Upper lobe of right lung (tissue), 1 donor: ENCODE results near the gene CPA3. TPM values are rescaled to one million over a fixed set of nuclear protein-coding genes. Genes with fewer than 3 reads are reported as not detected.

ENCODE experiments used
- ATAC-seq: fragments of 200-7000 bp; cut with Tn5 transposase; one replicate; pipeline ENCODE4 v1.9.1; 2020; ENCODE audit warnings: mild to moderate bottlenecking, moderate library complexity
- DNase-seq: peaks from one replicate; pipeline ENCODE4 v3.0.0-alpha.2; 2020
- H3K27ac ChIP-seq: fragments of 200-600 bp; one replicate; pipeline ENCODE4 v1.8.0; 2022
- H3K27me3 ChIP-seq: fragments of 200-600 bp; one replicate; pipeline ENCODE4 v1.8.0; 2022; ENCODE audit warnings: mild to moderate bottlenecking
- H3K36me3 ChIP-seq: fragments of 200-600 bp; one replicate; pipeline ENCODE4 v1.8.0; 2022
- H3K4me1 ChIP-seq: fragments of 200-600 bp; one replicate; pipeline ENCODE4 v1.8.0; 2022
- H3K4me3 ChIP-seq: fragments of 200-600 bp; one replicate; pipeline ENCODE4 v1.8.0; 2022; ENCODE audit warnings: mild to moderate bottlenecking
- H3K9me3 ChIP-seq: fragments of 200-600 bp; one replicate; pipeline ENCODE4 v1.8.0; 2022
- intact Hi-C: fragments of 100-400 bp; cut with DNase I; formaldehyde crosslinking; loops from one replicate; pipeline ENCODE4 v1.11.0; 2022
- total RNA-seq: library from RNA; stranded (reverse); fragmentation: NEBNext Ultra II Directional; extraction: Animal tissue kit (Norgen Biotek cat#: 25700); gene quantifications from one replicate; pipeline ENCODE4 v1.2.1, GENCODE V29; 2021
- TF ChIP-seq, protein P1 (sequence below): fragments of 200-600 bp; IDR thresholded peaks from one replicate; pipeline ENCODE4 v1.8.0; 2022; ENCODE audit warnings: antibody characterized with exemption
- donor health status: DM: no; HTN: yes; CAD: no; lungs with severe emphysema.

CPA3 gene
- total RNA-seq, 1 donor from 2014 or later, result 53.1 TPM

DNA sequence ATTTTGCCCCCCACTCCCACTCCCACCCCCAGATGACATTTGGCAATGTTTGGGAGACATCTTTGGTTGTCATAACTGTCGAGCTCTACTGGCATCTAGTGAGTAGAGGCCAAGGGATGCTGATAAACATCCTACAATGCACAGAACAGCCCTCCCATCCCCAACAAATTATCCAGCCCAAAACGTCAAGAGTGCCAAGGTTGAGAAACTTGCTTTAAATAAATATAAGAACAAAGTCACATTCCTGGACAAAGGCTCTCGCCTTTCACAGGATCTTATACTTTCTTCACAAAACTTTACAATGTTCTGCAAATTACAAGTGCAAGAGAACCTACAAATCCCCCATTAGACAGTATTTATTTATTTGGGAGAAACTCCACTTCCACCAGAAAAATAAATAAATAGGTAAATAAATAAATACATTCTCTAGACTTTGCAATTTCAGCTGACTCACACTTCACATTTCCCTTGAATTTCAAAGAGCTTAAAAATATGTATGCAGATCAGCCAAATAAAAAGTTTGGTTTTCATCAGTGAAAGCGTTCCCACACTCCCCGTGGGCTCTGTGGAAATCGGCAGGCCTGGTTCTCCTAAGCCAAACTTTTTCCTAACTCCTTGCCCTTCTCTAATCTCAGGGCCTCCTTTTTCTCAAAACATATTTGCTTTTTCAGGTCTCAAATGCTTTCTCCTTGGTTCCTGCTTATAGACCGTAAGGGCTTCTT lies 12.7 kb upstream of the CPA3 start:
- intact Hi-C loops, result no loop called here
- ATAC-seq (no peak), DNase-seq (no peak)
- no peaks in the 10 kb centered on the region for H3K9me3 ChIP-seq
- TF ChIP-seq, protein P1, sequence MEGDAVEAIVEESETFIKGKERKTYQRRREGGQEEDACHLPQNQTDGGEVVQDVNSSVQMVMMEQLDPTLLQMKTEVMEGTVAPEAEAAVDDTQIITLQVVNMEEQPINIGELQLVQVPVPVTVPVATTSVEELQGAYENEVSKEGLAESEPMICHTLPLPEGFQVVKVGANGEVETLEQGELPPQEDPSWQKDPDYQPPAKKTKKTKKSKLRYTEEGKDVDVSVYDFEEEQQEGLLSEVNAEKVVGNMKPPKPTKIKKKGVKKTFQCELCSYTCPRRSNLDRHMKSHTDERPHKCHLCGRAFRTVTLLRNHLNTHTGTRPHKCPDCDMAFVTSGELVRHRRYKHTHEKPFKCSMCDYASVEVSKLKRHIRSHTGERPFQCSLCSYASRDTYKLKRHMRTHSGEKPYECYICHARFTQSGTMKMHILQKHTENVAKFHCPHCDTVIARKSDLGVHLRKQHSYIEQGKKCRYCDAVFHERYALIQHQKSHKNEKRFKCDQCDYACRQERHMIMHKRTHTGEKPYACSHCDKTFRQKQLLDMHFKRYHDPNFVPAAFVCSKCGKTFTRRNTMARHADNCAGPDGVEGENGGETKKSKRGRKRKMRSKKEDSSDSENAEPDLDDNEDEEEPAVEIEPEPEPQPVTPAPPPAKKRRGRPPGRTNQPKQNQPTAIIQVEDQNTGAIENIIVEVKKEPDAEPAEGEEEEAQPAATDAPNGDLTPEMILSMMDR, result no peak
- H3K4me3 ChIP-seq, result no peak overlapping the region
- no peaks in the 10 kb centered on the region for H3K27me3 ChIP-seq
- H3K27ac ChIP-seq, result no peak overlapping the region
- no peaks in the 10 kb centered on the region for H3K36me3 ChIP-seq
- no peaks in the 10 kb centered on the region for H3K4me1 ChIP-seq

DNA sequence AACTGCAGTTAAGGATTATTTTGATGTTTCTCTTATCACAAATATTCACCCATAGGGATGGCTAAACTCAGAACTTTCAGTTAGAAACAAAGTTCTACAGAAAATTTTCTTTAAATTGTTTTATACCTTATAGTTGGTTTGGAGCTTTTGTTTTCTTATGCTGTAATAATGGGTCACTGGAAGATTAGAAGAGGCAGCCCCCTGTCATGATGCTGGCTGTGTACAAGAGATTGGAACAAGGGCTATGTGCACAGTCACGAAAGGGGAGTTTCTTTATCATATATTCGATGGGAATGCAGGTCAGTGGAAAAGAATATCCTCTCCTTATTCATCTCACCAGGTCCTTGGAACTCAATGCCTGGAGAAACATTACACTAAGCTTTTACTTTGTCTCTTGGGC lies 12.0 kb upstream of the CPA3 start:
- no peaks in the 10 kb centered on the region for H3K27me3 ChIP-seq
- H3K27ac ChIP-seq, result no peak overlapping the region
- DNase-seq (no peak), ATAC-seq (no peak)
- H3K4me3 ChIP-seq, result no peak overlapping the region
- no peaks in the 10 kb centered on the region for H3K9me3 ChIP-seq
- intact Hi-C loops, result no loop called here
- TF ChIP-seq, protein P1, result no peak
- H3K36me3 ChIP-seq, result no peaks in the 10 kb centered on the region
- no peaks in the 10 kb centered on the region for H3K4me1 ChIP-seq

DNA sequence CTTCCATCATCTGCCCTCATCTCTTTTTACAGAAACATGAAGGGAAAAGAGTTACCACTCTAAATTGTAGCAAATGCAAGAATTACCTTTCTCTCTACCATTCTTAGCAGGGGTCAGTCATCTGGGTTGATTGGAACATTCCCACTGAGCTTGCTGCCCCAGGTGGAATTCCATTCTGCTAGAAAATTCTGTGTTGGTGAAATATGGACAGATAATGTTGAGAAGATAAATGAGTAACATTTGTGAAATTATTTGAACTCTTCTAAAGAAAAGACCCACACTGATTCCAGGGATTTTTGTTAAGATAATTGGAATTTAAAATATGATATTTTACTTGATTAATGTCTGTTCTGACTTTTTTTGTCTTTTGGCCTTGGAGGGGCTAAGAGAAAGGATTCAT lies 11.0 kb upstream of the CPA3 start:
- DNase-seq (no peak), ATAC-seq (no peak)
- H3K36me3 ChIP-seq, result no peaks in the 10 kb centered on the region
- H3K27me3 ChIP-seq, result no peaks in the 10 kb centered on the region
- H3K4me3 ChIP-seq, result no peak overlapping the region
- no peaks in the 10 kb centered on the region for H3K9me3 ChIP-seq
- H3K27ac ChIP-seq, result no peak overlapping the region
- no peaks in the 10 kb centered on the region for H3K4me1 ChIP-seq
- intact Hi-C loops, result no loop called here
- TF ChIP-seq, protein P1, result no peak

DNA sequence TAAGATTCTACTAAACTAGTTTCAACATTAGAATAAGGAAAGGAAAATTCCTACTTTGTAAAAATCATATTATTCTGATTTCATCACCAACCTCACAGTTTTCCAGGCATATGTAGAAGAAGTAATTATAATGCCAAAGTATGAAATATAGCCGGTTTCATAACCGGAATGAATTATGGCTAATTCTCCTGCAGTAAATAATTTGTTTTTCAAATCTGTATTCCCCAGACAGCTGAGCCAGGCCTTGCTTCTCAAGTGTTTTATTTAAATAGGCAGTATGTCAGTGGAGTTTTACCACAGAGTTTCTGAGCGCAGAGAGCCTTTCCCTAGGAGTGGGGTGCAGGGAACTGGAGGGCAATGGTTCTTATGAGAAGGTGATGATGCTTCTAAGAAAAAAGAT lies 8.7 kb upstream of the CPA3 start:
- Histone ChIP-seq H3K27ac (no peak overlapping the region), H3K27me3 (no peaks in the 10 kb centered on the region), H3K9me3 (no peaks in the 10 kb centered on the region), H3K36me3 (no peaks in the 10 kb centered on the region), H3K4me3 (no peak overlapping the region), H3K4me1 (no peaks in the 10 kb centered on the region)
- DNase-seq (no peak), ATAC-seq (no peak)
- TF ChIP-seq, protein P1, result no peak
- intact Hi-C loops, result no loop called here

- TF ChIP-seq, protein P1, result no peak
Measured at GRCh38 chr3:148857316-148857715, 7.8 kb upstream of the CPA3 start.

More at GRCh38 chr3:148857316-148857715, 7.8 kb upstream of the CPA3 start:
- H3K27me3 ChIP-seq, result no peaks in the 10 kb centered on the region
- no peaks in the 10 kb centered on the region for H3K36me3 ChIP-seq
- H3K4me3 ChIP-seq, result no peak overlapping the region
- no peak overlapping the region for H3K27ac ChIP-seq
- intact Hi-C loops, result no loop called here
- no peak for ATAC-seq
- H3K4me1 ChIP-seq, result no peaks in the 10 kb centered on the region
- no peaks in the 10 kb centered on the region for H3K9me3 ChIP-seq
- DNase-seq, result no peak
